ENCODE measurements around the gene SIX6. TPM values are rescaled to one million over a fixed set of nuclear protein-coding genes. Genes with fewer than 3 reads are reported as not detected.
A peak's percentile ranks its signal among the peaks of the same experiment; 100 is the strongest.
"Not testable (repeated sequence)": the region's sequence is repeated elsewhere in the genome, so short reads cannot be mapped to it uniquely, and the experiment has no call there.

SIX6 gene
- not detected for polyA plus RNA-seq (ENCODE audit: insufficient read length in 4 of 4)

- DNase-seq (ENCODE audit: low read depth in 4 of 4, low spot score in 3 of 4): no peak
Observed at GRCh38 chr14:60508707-60509437, at the start of gene SIX6. TSS of gene SIX6 (plus strand) at chr14:60509146. CDS start at chr14:60509399, 253 bp downstream.

- not testable (repeated sequence) for DNase-seq (ENCODE audit: low read depth in 4 of 4, low spot score in 3 of 4)
Observed at GRCh38 chr14:60480248-60480647, 28.7 kb upstream of the SIX6 start.

GRCh38 chr14:60482743-60483142 lies 26.2 kb upstream of the SIX6 start:
- DNase-seq (ENCODE audit: low read depth in 4 of 4, low spot score in 3 of 4): no peak

GRCh38 chr14:60485057-60485597 lies 23.8 kb upstream of the SIX6 start:
- no peak for DNase-seq (ENCODE audit: low read depth in 4 of 4, low spot score in 3 of 4)

- peak in 2 of 4 donors; percentile 41 to 46 for DNase-seq (ENCODE audit: low read depth in 4 of 4, low spot score in 3 of 4)
Observed at GRCh38 chr14:60485598-60486251, 23.2 kb upstream of the SIX6 start, which contains the start of gene C14orf39. TSS of gene C14orf39 (minus strand) at chr14:60486063. CDS start at chr14:60485078, 985 bp downstream.

GRCh38 chr14:60487211-60487610 lies 21.7 kb upstream of the SIX6 start:
- no peak for DNase-seq (ENCODE audit: low read depth in 4 of 4, low spot score in 3 of 4)

GRCh38 chr14:60488175-60488574 lies 20.8 kb upstream of the SIX6 start:
- no peak for DNase-seq (ENCODE audit: low read depth in 4 of 4, low spot score in 3 of 4)

- no peak for DNase-seq (ENCODE audit: low read depth in 4 of 4, low spot score in 3 of 4)
Observed at GRCh38 chr14:60490270-60490669, 18.7 kb upstream of the SIX6 start.

- no peak for DNase-seq (ENCODE audit: low read depth in 4 of 4, low spot score in 3 of 4)
Observed at GRCh38 chr14:60495946-60496345, 13.0 kb upstream of the SIX6 start.

- no peak for DNase-seq (ENCODE audit: low read depth in 4 of 4, low spot score in 3 of 4)
Observed at GRCh38 chr14:60502541-60502940, 6.4 kb upstream of the SIX6 start.

GRCh38 chr14:60505448-60505847 lies 3.5 kb upstream of the SIX6 start:
- no peak for DNase-seq (ENCODE audit: low read depth in 4 of 4, low spot score in 3 of 4)

GRCh38 chr14:60506010-60506409 lies 2.9 kb upstream of the SIX6 start:
- no peak for DNase-seq (ENCODE audit: low read depth in 4 of 4, low spot score in 3 of 4)

GRCh38 chr14:60506462-60506984 lies 2.4 kb upstream of the SIX6 start:
- DNase-seq (ENCODE audit: low read depth in 4 of 4, low spot score in 3 of 4): no peak

GRCh38 chr14:60506985-60507829 lies 1.7 kb upstream of the SIX6 start:
- no peak for DNase-seq (ENCODE audit: low read depth in 4 of 4, low spot score in 3 of 4)

- no peak for DNase-seq (ENCODE audit: low read depth in 4 of 4, low spot score in 3 of 4)
Observed at GRCh38 chr14:60508363-60508706, 611 bp upstream of the SIX6 start.

GRCh38 chr14:60509438-60510253 lies 700 bp downstream of the SIX6 start:
- DNase-seq (ENCODE audit: low read depth in 4 of 4, low spot score in 3 of 4): no peak

- DNase-seq (ENCODE audit: low read depth in 4 of 4, low spot score in 3 of 4): no peak
Observed at GRCh38 chr14:60510254-60510950, 1.5 kb downstream of the SIX6 start.

- no peak for DNase-seq (ENCODE audit: low read depth in 4 of 4, low spot score in 3 of 4)
Observed at GRCh38 chr14:60510951-60511599, 2.1 kb downstream of the SIX6 start.

- no peak for DNase-seq (ENCODE audit: low read depth in 4 of 4, low spot score in 3 of 4)
Observed at GRCh38 chr14:60512126-60512525, 3.2 kb downstream of the SIX6 start.

All from right renal pelvis (tissue), 4 donors.